Stimulated activated CD8-positive, alpha-beta memory T cell treated with anti-CD3 and anti-CD28 coated beads, Interleukin-15, amount 100 ng/mL, for 48 hours (primary cell): ENCODE results near the gene PTGS1.
"Not testable (repeated sequence)": the region's sequence is repeated elsewhere in the genome, so short reads cannot be mapped to it uniquely, and the experiment has no call there.

Experiments used
- DNase-seq, 2 donors: peaks; one replicate each; pipeline ENCODE4 v3.0.0-alpha.2; 2020; ENCODE audit warnings: low read depth in 2 of 2

PTGS1 gene

GRCh38 chr9:122398371-122398924 is 27.6 kb downstream of the PTGS1 start:
- no peak for DNase-seq

- DNase-seq, result no peak
These were observed 31.1 kb downstream of the PTGS1 start for GRCh38 chr9:122401896-122402295.

GRCh38 chr9:122402403-122402871 is 31.6 kb downstream of the PTGS1 start:
- DNase-seq, result peak; percentile 28 to 38

GRCh38 chr9:122402874-122403273 is 32.0 kb downstream of the PTGS1 start:
- no peak for DNase-seq

GRCh38 chr9:122403381-122404000 is 32.7 kb downstream of the PTGS1 start:
- DNase-seq, result no peak

GRCh38 chr9:122405304-122406069 is 34.7 kb downstream of the PTGS1 start:
- not testable (repeated sequence) for DNase-seq

- DNase-seq, result no peak
These were observed 35.5 kb downstream of the PTGS1 start for GRCh38 chr9:122406070-122406890.

GRCh38 chr9:122414108-122414507 is 43.3 kb downstream of the PTGS1 start:
- DNase-seq, result not testable (repeated sequence)

GRCh38 chr9:122418016-122418415 is 47.2 kb downstream of the PTGS1 start:
- DNase-seq, result no peak

GRCh38 chr9:122420315-122420714 is 49.5 kb downstream of the PTGS1 start:
- DNase-seq, result no peak

GRCh38 chr9:122425087-122425486 is 54.3 kb downstream of the PTGS1 start:
- no peak for DNase-seq

GRCh38 chr9:122426723-122427122 is 55.9 kb downstream of the PTGS1 start:
- DNase-seq, result no peak

GRCh38 chr9:122442568-122442967 is 71.7 kb downstream of the PTGS1 start:
- DNase-seq, result no peak

GRCh38 chr9:122444041-122444733 is 73.4 kb downstream of the PTGS1 start:
- no peak for DNase-seq
